Activated CD8-positive, alpha-beta memory T cell treated with anti-CD3 and anti-CD28 coated beads, Interleukin-2, amount 10 ng/mL, durations not matched to agents 7 days and 5 days (primary cell): ENCODE results near the gene SERPINA3. TPM values are rescaled to one million over a fixed set of nuclear protein-coding genes. Genes with fewer than 3 reads are reported as not detected.

Experiments used
- ATAC-seq: fragments of 150-1000 bp; cut with Tn5 transposase; one replicate; pipeline ENCODE4 v1.10.0; 2021; ENCODE audit warnings: moderate library complexity
- CTCF ChIA-PET: fragments of 350-600 bp; sonication (Branson Sonifier 250); formaldehyde crosslinking; loops from one replicate; lab custom pipeline; 2021; ENCODE audit warnings: antibody characterized with exemption; lab: Charles Lee
- DNase-seq: peaks from one replicate; pipeline ENCODE4 v3.0.0-alpha.2; 2020
- H3K27ac Mint-ChIP-seq: one replicate; pipeline ENCODE4 v1.8.0; 2021; ENCODE audit warnings: mild to moderate bottlenecking, mixed read lengths
- H3K27me3 Mint-ChIP-seq: one replicate; pipeline ENCODE4 v1.8.0; 2021; ENCODE audit warnings: mixed read lengths
- H3K36me3 Mint-ChIP-seq: one replicate; pipeline ENCODE4 v1.8.0; 2021; ENCODE audit warnings: mild to moderate bottlenecking, mixed read lengths
- H3K4me1 Mint-ChIP-seq: one replicate; pipeline ENCODE4 v1.8.0; 2021; ENCODE audit warnings: mixed read lengths
- H3K4me3 Mint-ChIP-seq: one replicate; pipeline ENCODE4 v1.8.0; 2021; ENCODE audit warnings: mild to moderate bottlenecking, moderate library complexity, mixed read lengths
- H3K9me3 Mint-ChIP-seq: one replicate; pipeline ENCODE4 v1.8.0; 2022; ENCODE audit warnings: low read depth, mixed read lengths
- total RNA-seq, 2 experiments: library from RNA; stranded (reverse); gene quantifications; one replicate each; pipeline ENCODE4 v1.2.3, GENCODE V29; 2021

The SERPINA3 gene
- total RNA-seq, 2 experiments from 2014 or later, result not detected

GRCh38 chr14:94622653-94623421 is 10.6 kb downstream of the SERPINA3 start:
- Mint-ChIP-seq H3K4me1 (no peaks in the 10 kb centered on the region), H3K27ac (no peak overlapping the region), H3K36me3 (peaks cover 1% of the 10 kb centered on the region), H3K27me3 (no peaks in the 10 kb centered on the region), H3K4me3 (no peak overlapping the region), H3K9me3 (peaks cover 7% of the 10 kb centered on the region)
- CTCF ChIA-PET, result no interaction called here
- DNase-seq (no peak), ATAC-seq (no peak)

GRCh38 chr14:94623422-94623809 is 11.2 kb downstream of the SERPINA3 start:
- H3K27ac Mint-ChIP-seq, result no peak overlapping the region
- CTCF ChIA-PET, result no interaction called here
- no peaks in the 10 kb centered on the region for H3K27me3 Mint-ChIP-seq
- no peaks in the 10 kb centered on the region for H3K4me1 Mint-ChIP-seq
- no peak overlapping the region for H3K4me3 Mint-ChIP-seq
- peaks cover 1% of the 10 kb centered on the region for H3K36me3 Mint-ChIP-seq
- DNase-seq (no peak), ATAC-seq (no peak)
- H3K9me3 Mint-ChIP-seq, result peaks cover 7% of the 10 kb centered on the region

GRCh38 chr14:94623856-94624499 is 11.8 kb downstream of the SERPINA3 start:
- no peak overlapping the region for H3K27ac Mint-ChIP-seq
- DNase-seq (no peak), ATAC-seq (no peak)
- H3K36me3 Mint-ChIP-seq, result no peaks in the 10 kb centered on the region
- no peaks in the 10 kb centered on the region for H3K4me1 Mint-ChIP-seq
- no peak overlapping the region for H3K4me3 Mint-ChIP-seq
- CTCF ChIA-PET, result no interaction called here
- H3K9me3 Mint-ChIP-seq, result peaks cover 1% of the 10 kb centered on the region
- no peaks in the 10 kb centered on the region for H3K27me3 Mint-ChIP-seq

GRCh38 chr14:94624537-94625352 is 12.6 kb downstream of the SERPINA3 start:
- Mint-ChIP-seq H3K27ac (no peak overlapping the region), H3K36me3 (no peaks in the 10 kb centered on the region), H3K27me3 (no peaks in the 10 kb centered on the region), H3K4me1 (no peaks in the 10 kb centered on the region), H3K9me3 (no peaks in the 10 kb centered on the region), H3K4me3 (no peak overlapping the region)
- ATAC-seq (no peak), DNase-seq (no peak)
- CTCF ChIA-PET, result no interaction called here

- H3K27ac Mint-ChIP-seq, result no peak overlapping the region
- no peak for ATAC-seq
- H3K36me3 Mint-ChIP-seq, result no peaks in the 10 kb centered on the region
- H3K27me3 Mint-ChIP-seq, result no peaks in the 10 kb centered on the region
- CTCF ChIA-PET, result no interaction called here
- DNase-seq, result no peak
- H3K9me3 Mint-ChIP-seq, result no peaks in the 10 kb centered on the region
- no peaks in the 10 kb centered on the region for H3K4me1 Mint-ChIP-seq
- no peak overlapping the region for H3K4me3 Mint-ChIP-seq
Observed at GRCh38 chr14:94625353-94625635, 13.1 kb downstream of the SERPINA3 start.

GRCh38 chr14:94628578-94628977 is 16.4 kb downstream of the SERPINA3 start:
- H3K4me1 Mint-ChIP-seq, result no peaks in the 10 kb centered on the region
- no peak overlapping the region for H3K27ac Mint-ChIP-seq
- no peak overlapping the region for H3K4me3 Mint-ChIP-seq
- no peaks in the 10 kb centered on the region for H3K36me3 Mint-ChIP-seq
- CTCF ChIA-PET, result no interaction called here
- ATAC-seq (no peak), DNase-seq (no peak)
- peaks cover 3% of the 10 kb centered on the region for H3K27me3 Mint-ChIP-seq
- H3K9me3 Mint-ChIP-seq, result no peaks in the 10 kb centered on the region

GRCh38 chr14:94630396-94630795 is 18.2 kb downstream of the SERPINA3 start:
- no peaks in the 10 kb centered on the region for H3K36me3 Mint-ChIP-seq
- no peaks in the 10 kb centered on the region for H3K9me3 Mint-ChIP-seq
- H3K4me1 Mint-ChIP-seq, result no peaks in the 10 kb centered on the region
- CTCF ChIA-PET, result no interaction called here
- DNase-seq (no peak), ATAC-seq (no peak)
- peaks cover 3% of the 10 kb centered on the region for H3K27me3 Mint-ChIP-seq
- H3K27ac Mint-ChIP-seq, result no peak overlapping the region
- no peak overlapping the region for H3K4me3 Mint-ChIP-seq

- no peaks in the 10 kb centered on the region for H3K9me3 Mint-ChIP-seq
- no peak for ATAC-seq
- no peak for DNase-seq
- H3K27me3 Mint-ChIP-seq, result peaks cover 3% of the 10 kb centered on the region
- no peaks in the 10 kb centered on the region for H3K4me1 Mint-ChIP-seq
- CTCF ChIA-PET, result no interaction called here
- H3K36me3 Mint-ChIP-seq, result no peaks in the 10 kb centered on the region
- no peak overlapping the region for H3K4me3 Mint-ChIP-seq
- no peak overlapping the region for H3K27ac Mint-ChIP-seq
Observed at GRCh38 chr14:94631050-94631449, 18.9 kb downstream of the SERPINA3 start.

GRCh38 chr14:94631536-94632304 is 19.5 kb downstream of the SERPINA3 start:
- H3K27ac Mint-ChIP-seq, result no peak overlapping the region
- no peaks in the 10 kb centered on the region for H3K9me3 Mint-ChIP-seq
- no peak overlapping the region for H3K4me3 Mint-ChIP-seq
- H3K36me3 Mint-ChIP-seq, result no peaks in the 10 kb centered on the region
- H3K27me3 Mint-ChIP-seq, result peaks cover 3% of the 10 kb centered on the region
- CTCF ChIA-PET, result no interaction called here
- no peak for DNase-seq
- no peaks in the 10 kb centered on the region for H3K4me1 Mint-ChIP-seq
- ATAC-seq, result no peak

- DNase-seq (no peak), ATAC-seq (no peak)
- no peaks in the 10 kb centered on the region for H3K4me1 Mint-ChIP-seq
- no peaks in the 10 kb centered on the region for H3K9me3 Mint-ChIP-seq
- H3K27me3 Mint-ChIP-seq, result peaks cover 3% of the 10 kb centered on the region
- no peak overlapping the region for H3K4me3 Mint-ChIP-seq
- CTCF ChIA-PET, result no interaction called here
- H3K36me3 Mint-ChIP-seq, result no peaks in the 10 kb centered on the region
- no peak overlapping the region for H3K27ac Mint-ChIP-seq
Observed at GRCh38 chr14:94632305-94632590, 20.1 kb downstream of the SERPINA3 start.

- DNase-seq, result no peak
- ATAC-seq, result no peak
- no peaks in the 10 kb centered on the region for H3K9me3 Mint-ChIP-seq
- H3K27ac Mint-ChIP-seq, result no peak overlapping the region
- H3K4me3 Mint-ChIP-seq, result no peak overlapping the region
- peaks cover 3% of the 10 kb centered on the region for H3K27me3 Mint-ChIP-seq
- CTCF ChIA-PET, result no interaction called here
- no peaks in the 10 kb centered on the region for H3K4me1 Mint-ChIP-seq
- H3K36me3 Mint-ChIP-seq, result no peaks in the 10 kb centered on the region
Observed at GRCh38 chr14:94633121-94633520, 20.9 kb downstream of the SERPINA3 start.

GRCh38 chr14:94635154-94635553 is 23.0 kb downstream of the SERPINA3 start:
- ATAC-seq, result no peak
- no peak overlapping the region for H3K4me3 Mint-ChIP-seq
- H3K27me3 Mint-ChIP-seq, result peaks cover 3% of the 10 kb centered on the region
- DNase-seq, result no peak
- H3K4me1 Mint-ChIP-seq, result no peaks in the 10 kb centered on the region
- no peaks in the 10 kb centered on the region for H3K36me3 Mint-ChIP-seq
- H3K27ac Mint-ChIP-seq, result no peak overlapping the region
- CTCF ChIA-PET, result interaction anchor here (0.9 kb wide), 1 partner anchor 114 kb away, joined by 3 read pairs; no protein-coding TSS in a partner anchor
- H3K9me3 Mint-ChIP-seq, result no peaks in the 10 kb centered on the region

GRCh38 chr14:94636744-94637412 is 24.7 kb downstream of the SERPINA3 start:
- CTCF ChIA-PET, result no interaction called here
- DNase-seq (no peak), ATAC-seq (no peak)
- Mint-ChIP-seq H3K36me3 (no peaks in the 10 kb centered on the region), H3K27me3 (no peaks in the 10 kb centered on the region), H3K27ac (no peak overlapping the region), H3K9me3 (no peaks in the 10 kb centered on the region), H3K4me3 (no peak overlapping the region), H3K4me1 (no peaks in the 10 kb centered on the region)
